ENCODE data around the gene TECR.

The TECR gene

DNA sequence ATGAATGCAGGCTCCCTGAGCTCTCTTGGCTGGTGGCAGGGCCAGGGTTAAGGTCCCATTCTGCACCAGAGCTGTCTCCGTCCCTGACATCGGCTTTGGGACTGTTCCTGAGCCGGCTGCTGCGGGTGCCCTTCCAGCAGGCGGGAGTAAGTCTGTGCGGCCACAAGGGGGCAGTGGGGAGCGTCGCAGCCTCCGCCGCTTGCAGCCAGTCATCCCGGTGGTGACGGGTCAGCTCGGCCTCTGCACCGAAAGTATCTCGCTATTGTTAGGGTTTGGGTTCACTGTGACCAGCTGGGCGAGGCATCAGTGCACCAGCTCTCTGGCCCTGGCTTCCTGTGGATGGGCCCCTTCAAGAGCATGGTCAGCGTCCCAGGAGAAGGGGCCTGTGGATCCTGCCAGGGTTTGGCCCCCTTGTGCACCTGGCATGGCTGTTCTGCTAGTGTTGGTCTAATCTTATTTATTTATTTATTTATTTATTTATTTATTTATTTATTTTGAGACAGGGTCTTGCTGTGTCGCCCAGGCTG, 27.3 kb downstream of the TECR start:
- peak overlapping the region; percentile 58 for H2AFZ ChIP-seq (ENCODE audit: low read length)
- no peaks in the 10 kb centered on the region for H3K9me3 ChIP-seq (replicated peaks in 1 of 2; ENCODE audit: control insufficient read depth in 2 of 2, insufficient read depth in 1 of 2, low read depth in 1 of 2, low read length in 2 of 2)
- H3K4ac ChIP-seq (ENCODE audit: low read length): no peak overlapping the region
- H2AK5ac ChIP-seq (ENCODE audit: low read depth, low read length): no peak overlapping the region
- H3K14ac ChIP-seq (ENCODE audit: low read length): no peak overlapping the region
- no peak overlapping the region for H3K4me3 ChIP-seq (ENCODE audit: low read length in 2 of 2)
- no peak overlapping the region for H4K8ac ChIP-seq (ENCODE audit: low read depth, low read length)
- no CpG with 5 or more reads among the region's 18 CpGs for WGBS, 2 donors (ENCODE audit: extremely low coverage in 2 of 2, insufficient read length in 2 of 2, insufficient replicate concordance in 1 of 2)
- H2BK120ac ChIP-seq (ENCODE audit: low read depth, low read length): no peak overlapping the region
- peak overlapping the region; percentile 15 for H3K18ac ChIP-seq (ENCODE audit: low read length)
- H2BK12ac ChIP-seq (ENCODE audit: low read length): no peak overlapping the region
- H3K4me1 ChIP-seq (ENCODE audit: control insufficient read depth in 2 of 2, insufficient read depth in 1 of 2, low read depth in 1 of 2, low read length in 2 of 2): peaks cover 11% of the 10 kb centered on the region in 2 donors
- H3K4me2 ChIP-seq (ENCODE audit: insufficient read depth, low read length, poor library complexity, severe bottlenecking): peak overlapping the region; percentile 28
- no peak overlapping the region for H3K27ac ChIP-seq (replicated peaks; ENCODE audit: low read length)
- H2BK15ac ChIP-seq (ENCODE audit: low read length): no peak overlapping the region
- peak overlapping the region; percentile 33 for H3K9ac ChIP-seq (ENCODE audit: low read depth, low read length, poor library complexity)
- H3K79me1 ChIP-seq (ENCODE audit: low read depth, low read length): peaks cover 40% of the 10 kb centered on the region
- H3K36me3 ChIP-seq (replicated peaks in 1 of 2; ENCODE audit: control insufficient read depth in 2 of 2, insufficient read depth in 2 of 2, low read length in 2 of 2): peaks cover under 1 to 4% of the 10 kb centered on the region in 2 donors
- no peak overlapping the region for H4K91ac ChIP-seq (ENCODE audit: low read depth, low read length, poor library complexity)
- H3K23ac ChIP-seq (ENCODE audit: low read depth, low read length, poor library complexity): no peak overlapping the region
- peak overlapping the region; percentile 27 for H2BK5ac ChIP-seq (ENCODE audit: low read length)
- peak; percentile 72 for DNase-seq (ENCODE audit: low spot score)
- H3K27me3 ChIP-seq (ENCODE audit: control insufficient read depth in 3 of 3, insufficient read depth in 3 of 3, low read depth in 1 of 3, low read length in 3 of 3): no peaks in the 10 kb centered on the region

DNA sequence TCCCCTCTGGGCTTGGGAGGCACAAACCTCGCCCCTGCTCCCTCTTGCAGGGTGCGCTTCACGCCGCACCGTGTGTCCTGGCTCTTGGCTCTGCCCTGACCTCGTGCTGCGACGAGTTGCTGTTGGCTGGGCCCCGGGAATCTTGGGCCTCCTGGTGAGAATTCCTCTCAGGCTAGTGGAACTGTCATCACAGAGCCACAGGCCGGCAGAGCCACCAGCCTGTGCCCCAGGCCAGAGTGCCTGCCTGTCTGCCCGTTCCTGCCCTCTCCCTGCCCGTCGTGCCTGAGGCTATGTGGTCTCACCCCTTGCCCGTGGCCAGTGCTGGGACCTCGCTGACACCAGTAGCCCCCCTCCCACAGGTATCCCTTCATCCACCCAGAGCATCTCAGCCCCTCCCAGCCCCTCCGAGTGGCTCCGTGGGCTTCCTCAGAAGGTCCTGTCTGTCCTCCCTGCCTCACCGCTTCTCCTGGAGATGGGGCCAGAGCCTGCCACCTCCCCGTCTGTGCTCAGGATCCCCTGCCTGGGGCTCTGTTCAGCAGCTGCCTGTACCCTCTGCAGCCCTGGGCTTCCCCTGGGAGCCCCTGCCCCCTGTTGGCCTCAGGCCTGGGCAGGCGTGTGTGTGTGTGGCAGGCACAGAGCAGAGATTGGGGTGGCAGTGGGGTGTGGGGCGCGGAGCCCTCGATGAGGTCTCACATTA, 29.1 kb downstream of the TECR start:
- Histone ChIP-seq H3K18ac (ENCODE audit: low read length) (no peak overlapping the region), H3K4ac (ENCODE audit: low read length) (no peak overlapping the region), H3K27me3 (ENCODE audit: control insufficient read depth in 3 of 3, insufficient read depth in 3 of 3, low read depth in 1 of 3, low read length in 3 of 3) (no peaks in the 10 kb centered on the region), H3K9me3 (replicated peaks in 1 of 2; ENCODE audit: control insufficient read depth in 2 of 2, insufficient read depth in 1 of 2, low read depth in 1 of 2, low read length in 2 of 2) (no peaks in the 10 kb centered on the region), H2BK15ac (ENCODE audit: low read length) (no peak overlapping the region), H3K79me1 (ENCODE audit: low read depth, low read length) (peaks cover 34% of the 10 kb centered on the region), H4K8ac (ENCODE audit: low read depth, low read length) (peak overlapping the region; percentile 29), H2BK120ac (ENCODE audit: low read depth, low read length) (no peak overlapping the region), H3K14ac (ENCODE audit: low read length) (no peak overlapping the region), H2BK5ac (ENCODE audit: low read length) (no peak overlapping the region), H3K4me2 (ENCODE audit: insufficient read depth, low read length, poor library complexity, severe bottlenecking) (no peak overlapping the region), H3K23ac (ENCODE audit: low read depth, low read length, poor library complexity) (peak overlapping the region; percentile 52), H3K4me1 (ENCODE audit: control insufficient read depth in 2 of 2, insufficient read depth in 1 of 2, low read depth in 1 of 2, low read length in 2 of 2) (peaks cover 11% of the 10 kb centered on the region in 2 donors), H2AK5ac (ENCODE audit: low read depth, low read length) (peak overlapping the region; percentile 56), H3K9ac (ENCODE audit: low read depth, low read length, poor library complexity) (peak overlapping the region; percentile 86), H3K4me3 (ENCODE audit: low read length in 2 of 2) (no peak overlapping the region), H3K36me3 (replicated peaks in 1 of 2; ENCODE audit: control insufficient read depth in 2 of 2, insufficient read depth in 2 of 2, low read length in 2 of 2) (peaks cover 0 to 6% of the 10 kb centered on the region in 2 donors), H4K91ac (ENCODE audit: low read depth, low read length, poor library complexity) (no peak overlapping the region), H2AFZ (ENCODE audit: low read length) (no peak overlapping the region), H2BK12ac (ENCODE audit: low read length) (peak overlapping the region; percentile 58), H3K27ac (replicated peaks; ENCODE audit: low read length) (no peak overlapping the region)
- no CpG with 5 or more reads among the region's 23 CpGs for WGBS, 2 donors (ENCODE audit: extremely low coverage in 2 of 2, insufficient read length in 2 of 2, insufficient replicate concordance in 1 of 2)
- no peak for DNase-seq (ENCODE audit: low spot score)

DNA sequence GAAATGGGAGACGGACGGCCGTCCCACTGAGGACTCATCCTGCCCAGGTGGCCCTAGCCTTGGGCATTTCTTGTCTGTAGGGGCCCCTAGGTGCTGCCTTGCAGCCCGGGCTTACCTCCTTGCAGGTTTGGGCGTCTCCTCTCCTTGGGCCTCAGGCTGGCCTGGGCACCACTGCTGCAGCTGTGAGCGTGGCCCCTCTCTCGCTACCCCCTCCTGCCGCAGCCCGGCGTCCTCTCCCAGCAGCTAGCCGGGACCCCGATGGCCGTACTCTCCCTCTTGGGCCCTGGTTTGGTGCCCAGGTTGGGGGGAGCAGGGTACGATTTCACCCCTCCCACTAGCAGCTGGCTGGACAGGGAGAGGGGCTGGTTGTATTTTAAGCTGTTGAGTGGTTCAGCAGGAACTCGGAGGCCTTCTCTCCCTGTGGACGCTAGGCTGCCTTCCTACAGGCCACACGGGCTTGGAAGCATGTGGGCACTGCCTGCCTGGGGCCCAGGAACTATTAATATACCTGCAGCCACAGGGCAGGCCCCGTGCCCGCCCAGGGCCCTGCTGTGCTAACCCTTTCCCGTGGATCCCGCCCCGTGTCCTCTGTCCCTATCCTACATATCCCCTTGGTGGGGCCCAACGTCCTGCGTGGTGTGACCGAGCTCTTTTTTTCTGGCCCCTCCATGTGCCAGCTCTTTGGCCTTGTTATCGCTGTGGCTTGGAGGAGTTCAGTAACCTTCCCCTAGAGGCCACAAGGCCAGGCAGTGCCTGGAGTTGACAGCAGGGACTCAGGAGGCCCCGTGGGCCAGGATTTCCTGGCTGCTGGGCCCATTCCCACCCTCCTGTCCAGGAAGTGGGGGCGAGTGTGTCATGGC, 30.8 kb downstream of the TECR start:
- H3K18ac ChIP-seq (ENCODE audit: low read length): peak overlapping the region; percentile 17
- no peak for DNase-seq (ENCODE audit: low spot score)
- no CpG with 5 or more reads among the region's 28 CpGs for WGBS, 2 donors (ENCODE audit: extremely low coverage in 2 of 2, insufficient read length in 2 of 2, insufficient replicate concordance in 1 of 2)
- no peak overlapping the region for H3K4me2 ChIP-seq (ENCODE audit: insufficient read depth, low read length, poor library complexity, severe bottlenecking)
- H2BK12ac ChIP-seq (ENCODE audit: low read length): peak overlapping the region; percentile 84
- peaks cover 11% of the 10 kb centered on the region in 2 donors for H3K4me1 ChIP-seq (ENCODE audit: control insufficient read depth in 2 of 2, insufficient read depth in 1 of 2, low read depth in 1 of 2, low read length in 2 of 2)
- H3K4ac ChIP-seq (ENCODE audit: low read length): peak overlapping the region; percentile 37
- peak overlapping the region; percentile 72 for H2BK120ac ChIP-seq (ENCODE audit: low read depth, low read length)
- H3K9me3 ChIP-seq (replicated peaks in 1 of 2; ENCODE audit: control insufficient read depth in 2 of 2, insufficient read depth in 1 of 2, low read depth in 1 of 2, low read length in 2 of 2): no peaks in the 10 kb centered on the region
- peaks cover 3 to 17% of the 10 kb centered on the region in 2 donors for H3K36me3 ChIP-seq (replicated peaks in 1 of 2; ENCODE audit: control insufficient read depth in 2 of 2, insufficient read depth in 2 of 2, low read length in 2 of 2)
- peak overlapping the region; percentile 43 for H3K23ac ChIP-seq (ENCODE audit: low read depth, low read length, poor library complexity)
- H3K9ac ChIP-seq (ENCODE audit: low read depth, low read length, poor library complexity): peak overlapping the region; percentile 78
- H4K8ac ChIP-seq (ENCODE audit: low read depth, low read length): no peak overlapping the region
- H3K27me3 ChIP-seq (ENCODE audit: control insufficient read depth in 3 of 3, insufficient read depth in 3 of 3, low read depth in 1 of 3, low read length in 3 of 3): no peaks in the 10 kb centered on the region
- H3K4me3 ChIP-seq (ENCODE audit: low read length in 2 of 2): no peak overlapping the region
- no peak overlapping the region for H2BK15ac ChIP-seq (ENCODE audit: low read length)
- peaks cover 32% of the 10 kb centered on the region for H3K79me1 ChIP-seq (ENCODE audit: low read depth, low read length)
- H2AK5ac ChIP-seq (ENCODE audit: low read depth, low read length): peak overlapping the region; percentile 56
- no peak overlapping the region for H3K27ac ChIP-seq (replicated peaks; ENCODE audit: low read length)
- H2BK5ac ChIP-seq (ENCODE audit: low read length): peak overlapping the region; percentile 53
- no peak overlapping the region for H2AFZ ChIP-seq (ENCODE audit: low read length)
- H4K91ac ChIP-seq (ENCODE audit: low read depth, low read length, poor library complexity): peak overlapping the region; percentile 12
- H3K14ac ChIP-seq (ENCODE audit: low read length): no peak overlapping the region

DNA sequence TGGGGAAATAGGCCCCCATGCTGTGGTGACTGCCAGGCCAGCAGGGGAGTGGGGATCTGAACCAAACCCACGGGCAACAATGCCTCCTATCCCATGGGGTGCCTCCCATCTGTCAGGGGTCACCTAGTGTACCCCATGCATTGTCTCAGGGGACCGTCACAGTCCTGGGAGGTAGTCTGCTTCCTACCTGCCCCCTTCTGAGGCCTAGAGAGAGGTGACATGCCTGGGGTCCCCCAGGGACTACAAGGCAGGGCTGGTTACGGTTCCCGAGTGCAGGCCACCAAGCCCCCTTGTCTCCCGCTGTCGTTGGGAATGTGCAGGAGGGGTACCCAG, 31.3 kb downstream of the TECR start:
- no peak overlapping the region for H3K23ac ChIP-seq (ENCODE audit: low read depth, low read length, poor library complexity)
- DNase-seq (ENCODE audit: low spot score): no peak
- no peak overlapping the region for H3K14ac ChIP-seq (ENCODE audit: low read length)
- no peak overlapping the region for H3K4me2 ChIP-seq (ENCODE audit: insufficient read depth, low read length, poor library complexity, severe bottlenecking)
- H4K91ac ChIP-seq (ENCODE audit: low read depth, low read length, poor library complexity): no peak overlapping the region
- H3K79me1 ChIP-seq (ENCODE audit: low read depth, low read length): peaks cover 35% of the 10 kb centered on the region
- H3K4me3 ChIP-seq (ENCODE audit: low read length in 2 of 2): no peak overlapping the region
- H2BK12ac ChIP-seq (ENCODE audit: low read length): no peak overlapping the region
- peak overlapping the region; percentile 79 for H3K9ac ChIP-seq (ENCODE audit: low read depth, low read length, poor library complexity)
- H3K27ac ChIP-seq (replicated peaks; ENCODE audit: low read length): no peak overlapping the region
- H2BK120ac ChIP-seq (ENCODE audit: low read depth, low read length): no peak overlapping the region
- no peak overlapping the region for H2BK5ac ChIP-seq (ENCODE audit: low read length)
- no peak overlapping the region for H2BK15ac ChIP-seq (ENCODE audit: low read length)
- no peaks in the 10 kb centered on the region for H3K27me3 ChIP-seq (ENCODE audit: control insufficient read depth in 3 of 3, insufficient read depth in 3 of 3, low read depth in 1 of 3, low read length in 3 of 3)
- H4K8ac ChIP-seq (ENCODE audit: low read depth, low read length): no peak overlapping the region
- H3K9me3 ChIP-seq (replicated peaks in 1 of 2; ENCODE audit: control insufficient read depth in 2 of 2, insufficient read depth in 1 of 2, low read depth in 1 of 2, low read length in 2 of 2): no peaks in the 10 kb centered on the region
- no peak overlapping the region for H3K4ac ChIP-seq (ENCODE audit: low read length)
- H2AK5ac ChIP-seq (ENCODE audit: low read depth, low read length): peak overlapping the region; percentile 40
- no peak overlapping the region for H2AFZ ChIP-seq (ENCODE audit: low read length)
- H3K4me1 ChIP-seq (ENCODE audit: control insufficient read depth in 2 of 2, insufficient read depth in 1 of 2, low read depth in 1 of 2, low read length in 2 of 2): peaks cover 11% of the 10 kb centered on the region in 2 donors
- peak overlapping the region; percentile 31 for H3K18ac ChIP-seq (ENCODE audit: low read length)
- peaks cover 7 to 22% of the 10 kb centered on the region in 2 donors for H3K36me3 ChIP-seq (replicated peaks in 1 of 2; ENCODE audit: control insufficient read depth in 2 of 2, insufficient read depth in 2 of 2, low read length in 2 of 2)
- WGBS, 2 donors (ENCODE audit: extremely low coverage in 2 of 2, insufficient read length in 2 of 2, insufficient replicate concordance in 1 of 2): no CpG with 5 or more reads among the region's 6 CpGs
